Neuronal stem cell (in vitro differentiated cells): ENCODE data around the gene RASSF6.
"Not testable (repeated sequence)": the region's sequence is repeated elsewhere in the genome, so short reads cannot be mapped to it uniquely, and the experiment has no call there.

Experiments
- DNase-seq: peaks from one replicate; pipeline ENCODE4 v3.0.0-alpha.2; 2013; ENCODE audit warnings: low spot score
- H2AFZ ChIP-seq: one replicate; pipeline ENCODE4 v1.6.1; 2013; ENCODE audit warnings: mild to moderate bottlenecking, low read length, inconsistent platforms
- H2AK5ac ChIP-seq: 2 replicates; pipeline ENCODE4 v1.6.1; 2013; ENCODE audit warnings: low read depth, mild to moderate bottlenecking, inconsistent platforms, low read length, moderate library complexity, mixed read lengths
- H2BK120ac ChIP-seq: 2 replicates; pipeline ENCODE4 v1.6.1; 2013; ENCODE audit warnings: low read depth, mild to moderate bottlenecking, inconsistent platforms, low read length, moderate library complexity, mixed read lengths
- H2BK12ac ChIP-seq: one replicate; pipeline ENCODE4 v1.6.1; 2013; ENCODE audit warnings: low read length, inconsistent platforms
- H2BK15ac ChIP-seq: 2 replicates; pipeline ENCODE4 v1.6.1; 2013; ENCODE audit warnings: mild to moderate bottlenecking, low read length, inconsistent platforms, mixed read lengths
- H2BK5ac ChIP-seq: one replicate; pipeline ENCODE4 v1.6.1; 2013; ENCODE audit warnings: inconsistent platforms, mild to moderate bottlenecking, low read length, moderate library complexity
- H3K14ac ChIP-seq: one replicate; pipeline ENCODE4 v1.6.1; 2013; ENCODE audit warnings: low read length, inconsistent platforms
- H3K18ac ChIP-seq: 2 replicates; pipeline ENCODE4 v1.6.1; 2013; ENCODE audit warnings: low read length, inconsistent platforms
- H3K23ac ChIP-seq: 2 replicates; pipeline ENCODE4 v1.6.1; 2013; ENCODE audit warnings: low read depth, mild to moderate bottlenecking, mixed read lengths, low read length, inconsistent platforms; ENCODE audit not compliant: poor library complexity
- H3K27ac ChIP-seq: replicated peaks from 3 replicates; pipeline ENCODE4 v1.5.1; 2013; ENCODE audit warnings: low read length, inconsistent platforms
- H3K27me3 ChIP-seq, 3 experiments: 2 replicates each; pipeline ENCODE4 v1.6.1; 2013; ENCODE audit warnings: low read length in 3 of 3, mild to moderate bottlenecking in 2 of 3, inconsistent platforms in 1 of 3, low read depth in 1 of 3, mixed read lengths in 1 of 3, moderate library complexity in 1 of 3; ENCODE audit not compliant: control insufficient read depth in 3 of 3, insufficient read depth in 3 of 3
- H3K36me3 ChIP-seq, 2 donors: replicated peaks in 1 of 2; 2 replicates each; pipeline ENCODE4 v1.6.1; 2013; ENCODE audit warnings: low read length in 2 of 2; ENCODE audit not compliant: control insufficient read depth in 2 of 2, insufficient read depth in 2 of 2
- H3K4ac ChIP-seq: 2 replicates; pipeline ENCODE4 v1.6.1; 2013; ENCODE audit warnings: inconsistent platforms, mild to moderate bottlenecking, low read length, moderate library complexity
- H3K4me1 ChIP-seq, 2 donors: 1 replicate in 1 of 2; 2 replicates in 1 of 2; pipeline ENCODE4 v1.6.1; 2013; ENCODE audit warnings: low read length in 2 of 2, low read depth in 1 of 2; ENCODE audit not compliant: control insufficient read depth in 2 of 2, insufficient read depth in 1 of 2
- H3K4me2 ChIP-seq: one replicate; pipeline ENCODE4 v1.6.1; 2013; ENCODE audit warnings: mild to moderate bottlenecking, low read length, inconsistent platforms; ENCODE audit not compliant: insufficient read depth, poor library complexity, severe bottlenecking
- H3K4me3 ChIP-seq, 2 donors: 2 replicates each; pipeline ENCODE4 v1.5.1; 2013; ENCODE audit warnings: low read length in 2 of 2, mild to moderate bottlenecking in 2 of 2, inconsistent platforms in 1 of 2, moderate library complexity in 1 of 2
- H3K79me1 ChIP-seq: one replicate; pipeline ENCODE4 v1.6.1; 2013; ENCODE audit warnings: low read depth, mild to moderate bottlenecking, inconsistent platforms, low read length, moderate library complexity
- H3K9ac ChIP-seq: one replicate; pipeline ENCODE4 v1.6.1; 2013; ENCODE audit warnings: mild to moderate bottlenecking, low read depth, low read length, inconsistent platforms; ENCODE audit not compliant: poor library complexity
- H3K9me3 ChIP-seq, 2 donors: replicated peaks in 1 of 2; 2 replicates each; pipeline versions ENCODE3 to v1.6.1; 2013; ENCODE audit warnings: low read length in 2 of 2, mild to moderate bottlenecking in 2 of 2, inconsistent platforms in 1 of 2, low read depth in 1 of 2, mixed read lengths in 1 of 2, moderate library complexity in 1 of 2; ENCODE audit not compliant: control insufficient read depth in 2 of 2, insufficient read depth in 1 of 2
- H4K8ac ChIP-seq: one replicate; pipeline ENCODE4 v1.6.1; 2013; ENCODE audit warnings: low read depth, mild to moderate bottlenecking, inconsistent platforms, low read length, moderate library complexity
- H4K91ac ChIP-seq: one replicate; pipeline ENCODE4 v1.6.1; 2013; ENCODE audit warnings: low read length, low read depth, mild to moderate bottlenecking, inconsistent platforms; ENCODE audit not compliant: poor library complexity
- WGBS, 2 donors: extraction: QIAGEN DNeasy Blood & Tissue Kit; methylation state at CpG; one replicate each; pipeline ENCODE4 v1.1.7; 2013; ENCODE audit warnings: missing lambda C conversion rate in 2 of 2, mixed read lengths in 1 of 2; ENCODE audit not compliant: insufficient read length in 2 of 2, insufficient replicate concordance in 1 of 2; ENCODE audit errors: extremely low coverage in 2 of 2; 5-methylcytosine and 5-hydroxymethylcytosine counted together

The RASSF6 gene

GRCh38 chr4:73600954-73601353 is 19.3 kb downstream of the RASSF6 start:
- H3K27me3 ChIP-seq: no peaks in the 10 kb centered on the region
- no peak overlapping the region for H4K91ac ChIP-seq
- no peak overlapping the region for H4K8ac ChIP-seq
- no peak overlapping the region for H2BK12ac ChIP-seq
- no peaks in the 10 kb centered on the region for H3K9me3 ChIP-seq
- H3K79me1 ChIP-seq: no peaks in the 10 kb centered on the region
- no peak overlapping the region for H3K23ac ChIP-seq
- no peak overlapping the region for H3K9ac ChIP-seq
- H3K4ac ChIP-seq: no peak overlapping the region
- no peak overlapping the region for H2BK15ac ChIP-seq
- H2BK120ac ChIP-seq: no peak overlapping the region
- H3K18ac ChIP-seq: no peak overlapping the region
- no peaks in the 10 kb centered on the region for H3K36me3 ChIP-seq
- H3K4me3 ChIP-seq: no peak overlapping the region
- H3K4me2 ChIP-seq: no peak overlapping the region
- H2BK5ac ChIP-seq: no peak overlapping the region
- H3K14ac ChIP-seq: no peak overlapping the region
- no peak overlapping the region for H2AK5ac ChIP-seq
- peaks cover 0 to 2% of the 10 kb centered on the region in 2 donors for H3K4me1 ChIP-seq
- H3K27ac ChIP-seq: no peak overlapping the region
- H2AFZ ChIP-seq: no peak overlapping the region
- no peak for DNase-seq

GRCh38 chr4:73599182-73599581 is 21.1 kb downstream of the RASSF6 start:
- Histone ChIP-seq H2BK15ac (no peak overlapping the region), H3K27ac (no peak overlapping the region), H4K8ac (no peak overlapping the region), H2BK12ac (no peak overlapping the region), H3K79me1 (no peaks in the 10 kb centered on the region), H3K4me3 (no peak overlapping the region), H2BK120ac (no peak overlapping the region), H2AK5ac (no peak overlapping the region), H3K27me3 (no peaks in the 10 kb centered on the region), H3K23ac (no peak overlapping the region), H2AFZ (peak overlapping the region; percentile 22), H4K91ac (no peak overlapping the region), H3K4me2 (no peak overlapping the region), H3K9me3 (no peaks in the 10 kb centered on the region), H3K36me3 (no peaks in the 10 kb centered on the region), H2BK5ac (no peak overlapping the region), H3K4ac (peak overlapping the region; percentile 28), H3K4me1 (peaks cover 0 to 2% of the 10 kb centered on the region in 2 donors), H3K18ac (no peak overlapping the region), H3K9ac (no peak overlapping the region), H3K14ac (no peak overlapping the region)
- WGBS, 2 donors: no CpG with 5 or more reads among the region's 4 CpGs
- DNase-seq: no peak

GRCh38 chr4:73597594-73597993 is 22.6 kb downstream of the RASSF6 start:
- H4K8ac ChIP-seq: no peak overlapping the region
- peaks cover 0 to 2% of the 10 kb centered on the region in 2 donors for H3K4me1 ChIP-seq
- no peak overlapping the region for H2BK120ac ChIP-seq
- no peak overlapping the region for H3K18ac ChIP-seq
- no peak overlapping the region for H2AFZ ChIP-seq
- no peak overlapping the region for H3K9ac ChIP-seq
- H3K4me3 ChIP-seq: no peak overlapping the region
- H2BK12ac ChIP-seq: no peak overlapping the region
- H3K79me1 ChIP-seq: no peaks in the 10 kb centered on the region
- H3K27me3 ChIP-seq: no peaks in the 10 kb centered on the region
- H3K36me3 ChIP-seq: no peaks in the 10 kb centered on the region
- H3K27ac ChIP-seq: no peak overlapping the region
- H3K4ac ChIP-seq: no peak overlapping the region
- H3K14ac ChIP-seq: no peak overlapping the region
- no peak overlapping the region for H3K4me2 ChIP-seq
- no peak overlapping the region for H2BK5ac ChIP-seq
- H3K23ac ChIP-seq: no peak overlapping the region
- no peaks in the 10 kb centered on the region for H3K9me3 ChIP-seq
- DNase-seq: no peak
- no peak overlapping the region for H2BK15ac ChIP-seq
- no peak overlapping the region for H4K91ac ChIP-seq
- H2AK5ac ChIP-seq: no peak overlapping the region

GRCh38 chr4:73597183-73597582 is 23.1 kb downstream of the RASSF6 start:
- not testable (repeated sequence) for H2AK5ac ChIP-seq, H4K91ac ChIP-seq, H3K4me2 ChIP-seq, H3K18ac ChIP-seq, H3K9ac ChIP-seq, H3K4ac ChIP-seq, H2BK12ac ChIP-seq, H3K14ac ChIP-seq, H2BK15ac ChIP-seq, H2BK120ac ChIP-seq, H3K27me3 ChIP-seq, H2BK5ac ChIP-seq, H3K36me3 ChIP-seq, H3K4me3 ChIP-seq, H3K4me1 ChIP-seq, H3K23ac ChIP-seq, H3K79me1 ChIP-seq, DNase-seq, H2AFZ ChIP-seq, H4K8ac ChIP-seq, H3K27ac ChIP-seq, H3K9me3 ChIP-seq
